Measurements from ENCODE around the gene GABBR2. TPM values are rescaled to one million over a fixed set of nuclear protein-coding genes. Genes with fewer than 3 reads are reported as not detected.

Gene GABBR2
- polyA plus RNA-seq, 1 donor (not counting 4 experiments of a cell fraction or from before 2014, with no cell fraction given): 0.01 TPM

DNA sequence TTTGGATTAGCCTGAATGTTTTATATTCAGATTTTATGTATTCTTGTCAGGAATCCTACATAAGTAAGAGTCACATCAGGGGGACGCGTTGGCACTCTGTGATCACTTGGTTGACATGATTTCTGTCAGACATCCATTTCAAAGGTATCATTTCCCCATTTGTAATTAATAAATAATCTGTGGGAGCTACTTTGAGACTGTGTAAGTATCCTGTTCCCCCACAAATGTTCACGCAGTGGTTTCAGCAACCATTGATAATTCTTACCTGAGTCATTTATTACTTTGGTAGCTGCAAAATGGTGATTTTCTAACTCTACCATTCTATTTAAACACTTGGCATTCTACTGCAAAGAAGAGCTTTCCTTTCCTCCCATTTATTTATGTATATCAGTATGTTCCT is 396.4 kb downstream of the GABBR2 start:
- TF ChIP-seq, protein P1, sequence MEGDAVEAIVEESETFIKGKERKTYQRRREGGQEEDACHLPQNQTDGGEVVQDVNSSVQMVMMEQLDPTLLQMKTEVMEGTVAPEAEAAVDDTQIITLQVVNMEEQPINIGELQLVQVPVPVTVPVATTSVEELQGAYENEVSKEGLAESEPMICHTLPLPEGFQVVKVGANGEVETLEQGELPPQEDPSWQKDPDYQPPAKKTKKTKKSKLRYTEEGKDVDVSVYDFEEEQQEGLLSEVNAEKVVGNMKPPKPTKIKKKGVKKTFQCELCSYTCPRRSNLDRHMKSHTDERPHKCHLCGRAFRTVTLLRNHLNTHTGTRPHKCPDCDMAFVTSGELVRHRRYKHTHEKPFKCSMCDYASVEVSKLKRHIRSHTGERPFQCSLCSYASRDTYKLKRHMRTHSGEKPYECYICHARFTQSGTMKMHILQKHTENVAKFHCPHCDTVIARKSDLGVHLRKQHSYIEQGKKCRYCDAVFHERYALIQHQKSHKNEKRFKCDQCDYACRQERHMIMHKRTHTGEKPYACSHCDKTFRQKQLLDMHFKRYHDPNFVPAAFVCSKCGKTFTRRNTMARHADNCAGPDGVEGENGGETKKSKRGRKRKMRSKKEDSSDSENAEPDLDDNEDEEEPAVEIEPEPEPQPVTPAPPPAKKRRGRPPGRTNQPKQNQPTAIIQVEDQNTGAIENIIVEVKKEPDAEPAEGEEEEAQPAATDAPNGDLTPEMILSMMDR (optimal IDR thresholded peaks at IDR 0.05 in 1 of 3, IDR thresholded peaks at IDR 0.05 in 1 of 3, conservative IDR thresholded peaks at IDR 0.05 in 1 of 3; ENCODE audit: extremely low read depth in 1 of 3, insufficient read depth in 2 of 3, low read length in 3 of 3): no peak
- no peak for TF ChIP-seq EZH2 (IDR thresholded peaks at IDR 0.05; ENCODE audit: low read length)
- H3K4me2 ChIP-seq (ENCODE audit: control insufficient read depth, extremely low read depth, insufficient read depth, low read depth, low read length): no peak overlapping the region
- H2AFZ ChIP-seq (ENCODE audit: control insufficient read depth, low read length): no peak overlapping the region
- no peak overlapping the region for H3K27ac ChIP-seq (ENCODE audit: control insufficient read depth, insufficient read depth, low read length)
- no peaks in the 10 kb centered on the region for H3K9me1 ChIP-seq (ENCODE audit: control insufficient read depth, extremely low read depth, insufficient read depth, low read length)
- H3K27me3 ChIP-seq (ENCODE audit: control insufficient read depth, extremely low read depth, insufficient read depth, low read length): no peaks in the 10 kb centered on the region
- no peaks in the 10 kb centered on the region for H3K79me2 ChIP-seq (ENCODE audit: control insufficient read depth, insufficient read depth, low read length)
- no peaks in the 10 kb centered on the region for H4K20me1 ChIP-seq (ENCODE audit: control insufficient read depth, extremely low read depth, insufficient read depth, low read length)
- H3K4me1 ChIP-seq (ENCODE audit: control insufficient read depth, extremely low read depth, insufficient read depth, low read length): no peaks in the 10 kb centered on the region
- no peak for FAIRE-seq
- DNase-seq (ENCODE audit: low read depth, low spot score): no peak
- no peak overlapping the region for H3K4me3 ChIP-seq (ENCODE audit: control insufficient read depth in 2 of 3, extremely low read depth in 1 of 3, insufficient read depth in 2 of 3, low read depth in 1 of 3, low read length in 3 of 3)
- no peak overlapping the region for H3K9ac ChIP-seq (ENCODE audit: control insufficient read depth, extremely low read depth, insufficient read depth, low read length)
- H3K36me3 ChIP-seq (ENCODE audit: control insufficient read depth in 2 of 2, extremely low read depth in 1 of 2, insufficient read depth in 2 of 2, low read length in 2 of 2): no peaks in the 10 kb centered on the region
- no peaks in the 10 kb centered on the region for H3K9me3 ChIP-seq (ENCODE audit: control insufficient read depth, low read depth, low read length)
- dilution Hi-C loops (cut with MboI; ENCODE audit: extremely low pct_ligation_motif_present, low sequenced_read_pairs): no loop called here

DNA sequence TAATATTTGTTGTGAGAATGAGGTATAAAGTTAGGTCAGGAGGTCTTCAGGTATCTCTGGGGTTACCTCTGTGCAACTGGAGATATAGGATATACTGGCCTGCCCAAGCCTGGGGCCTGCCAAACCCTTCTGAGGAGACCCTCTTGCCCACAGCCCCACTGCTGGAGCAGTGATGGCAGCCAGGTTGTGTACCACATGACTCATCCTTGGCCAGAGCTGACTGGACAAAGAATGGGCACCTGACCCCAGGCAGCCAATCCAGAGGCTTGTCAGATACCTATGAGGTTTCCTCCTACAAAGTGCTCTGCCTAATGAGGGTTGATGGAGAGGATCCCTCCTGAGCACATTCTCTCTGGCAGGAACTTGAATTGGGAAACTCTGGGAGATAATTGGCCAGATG is 397.2 kb downstream of the GABBR2 start:
- Histone ChIP-seq H3K36me3 (ENCODE audit: control insufficient read depth in 2 of 2, extremely low read depth in 1 of 2, insufficient read depth in 2 of 2, low read length in 2 of 2) (no peaks in the 10 kb centered on the region), H3K4me2 (ENCODE audit: control insufficient read depth, extremely low read depth, insufficient read depth, low read depth, low read length) (no peak overlapping the region), H3K4me1 (ENCODE audit: control insufficient read depth, extremely low read depth, insufficient read depth, low read length) (peaks cover 8% of the 10 kb centered on the region), H3K4me3 (ENCODE audit: control insufficient read depth in 2 of 3, extremely low read depth in 1 of 3, insufficient read depth in 2 of 3, low read depth in 1 of 3, low read length in 3 of 3) (no peak overlapping the region), H2AFZ (ENCODE audit: control insufficient read depth, low read length) (no peak overlapping the region), H3K27me3 (ENCODE audit: control insufficient read depth, extremely low read depth, insufficient read depth, low read length) (no peaks in the 10 kb centered on the region), H4K20me1 (ENCODE audit: control insufficient read depth, extremely low read depth, insufficient read depth, low read length) (no peaks in the 10 kb centered on the region), H3K9me3 (ENCODE audit: control insufficient read depth, low read depth, low read length) (no peaks in the 10 kb centered on the region), H3K27ac (ENCODE audit: control insufficient read depth, insufficient read depth, low read length) (no peak overlapping the region), H3K79me2 (ENCODE audit: control insufficient read depth, insufficient read depth, low read length) (no peaks in the 10 kb centered on the region), H3K9me1 (ENCODE audit: control insufficient read depth, extremely low read depth, insufficient read depth, low read length) (no peaks in the 10 kb centered on the region), H3K9ac (ENCODE audit: control insufficient read depth, extremely low read depth, insufficient read depth, low read length) (no peak overlapping the region)
- no peak for FAIRE-seq
- DNase-seq (ENCODE audit: low read depth, low spot score): no peak
- TF ChIP-seq, protein P1 (optimal IDR thresholded peaks at IDR 0.05 in 1 of 3, IDR thresholded peaks at IDR 0.05 in 1 of 3, conservative IDR thresholded peaks at IDR 0.05 in 1 of 3; ENCODE audit: extremely low read depth in 1 of 3, insufficient read depth in 2 of 3, low read length in 3 of 3): no peak
- no peak for TF ChIP-seq EZH2 (IDR thresholded peaks at IDR 0.05; ENCODE audit: low read length)
- dilution Hi-C loops (cut with MboI; ENCODE audit: extremely low pct_ligation_motif_present, low sequenced_read_pairs): no loop called here
